Fibroblast of pulmonary artery (primary cell): ENCODE results near the gene TBCB.
"Not testable (repeated sequence)": the region's sequence is repeated elsewhere in the genome, so short reads cannot be mapped to it uniquely, and the experiment has no call there.

Source experiments
- DNase-seq: peaks from one replicate; pipeline ENCODE4 v3.0.0-alpha.2; 2010; ENCODE audit warnings: low read depth
- H3K4me3 ChIP-seq: replicated peaks from 2 replicates; pipeline ENCODE4 v1.5.1; 2011; ENCODE audit warnings: low read depth, mild to moderate bottlenecking, control low read depth, low read length, moderate library complexity
- CTCF ChIP-seq: IDR thresholded peaks from 2 replicates; pipeline ENCODE4 v1.5.1; 2011; ENCODE audit warnings: mild to moderate bottlenecking, control low read depth, low read length, inconsistent platforms; ENCODE audit errors: missing control alignments

TBCB gene

GRCh38 chr19:36120092-36120983 is 5.1 kb downstream of the TBCB start:
- TF ChIP-seq CTCF: no peak
- H3K4me3 ChIP-seq: no peak overlapping the region
- no peak for DNase-seq

- H3K4me3 ChIP-seq: no peak overlapping the region
- no peak for DNase-seq
- no peak for TF ChIP-seq CTCF
Observed at GRCh38 chr19:36120984-36121358, 5.7 kb downstream of the TBCB start.

- no peak for TF ChIP-seq CTCF
- no peak overlapping the region for H3K4me3 ChIP-seq
- no peak for DNase-seq
Observed at GRCh38 chr19:36121486-36122124, 6.3 kb downstream of the TBCB start.

GRCh38 chr19:36125557-36125956 is 10.3 kb downstream of the TBCB start:
- no peak for DNase-seq
- no peak for TF ChIP-seq CTCF
- no peak overlapping the region for H3K4me3 ChIP-seq

- no peak for TF ChIP-seq CTCF
- H3K4me3 ChIP-seq: peak overlapping the region; percentile 53
- no peak for DNase-seq
Observed at GRCh38 chr19:36128392-36128736, 13.1 kb downstream of the TBCB start.

- DNase-seq, H3K4me3 ChIP-seq: not testable (repeated sequence)
Observed at GRCh38 chr19:36131221-36131620, 16.0 kb downstream of the TBCB start.

GRCh38 chr19:36134867-36135266 is 19.6 kb downstream of the TBCB start:
- not testable (repeated sequence) for H3K4me3 ChIP-seq, DNase-seq

GRCh38 chr19:36136964-36137686 is 21.9 kb downstream of the TBCB start:
- TF ChIP-seq CTCF: no peak
- DNase-seq: peak; percentile 46
- no peak overlapping the region for H3K4me3 ChIP-seq
